Peyer's patch (tissue), 4 donors: ENCODE measurements around the gene C1QTNF7. TPM values are rescaled to one million over a fixed set of nuclear protein-coding genes. Genes with fewer than 3 reads are reported as not detected.
A peak's percentile ranks its signal among the peaks of the same experiment; 100 is the strongest.

ENCODE experiments used
- DNase-seq, 3 donors: peaks; one replicate each; pipeline ENCODE4 v3.0.0-alpha.2; 2017 to 2019
- H3K27ac ChIP-seq, 4 donors: fragments of 200-600 bp; sonication (generic); one replicate each; pipeline ENCODE4 v1.5.1; 2016 to 2019
- H3K27me3 ChIP-seq, 2 donors: fragments of 200-600 bp; sonication (generic); one replicate each; pipeline ENCODE4 v1.5.1; 2019
- H3K36me3 ChIP-seq, 3 donors: fragments of 200-600 bp; sonication (generic); one replicate each; pipeline ENCODE4 v1.5.1; 2016 to 2019
- H3K4me1 ChIP-seq, 4 donors: fragments of 200-600 bp; sonication (generic); one replicate each; pipeline ENCODE4 v1.5.1; 2016 to 2019
- H3K4me3 ChIP-seq, 4 donors: fragments of 200-600 bp; sonication (generic); 1 replicate in 3 of 4; 2 replicates in 1 of 4; pipeline ENCODE4 v1.5.1; 2016 to 2019; ENCODE audit warnings: mild to moderate bottlenecking in 1 of 4
- H3K9me3 ChIP-seq, 4 donors: fragments of 200-600 bp; sonication (generic); one replicate each; pipeline ENCODE4 v1.5.1; 2016 to 2019; ENCODE audit warnings: mild to moderate bottlenecking in 1 of 4
- POLR2A ChIP-seq, 2 donors: fragments of 450-650 bp; IDR thresholded peaks; one replicate each; pipeline ENCODE4 v1.5.1; 2017; ENCODE audit warnings: antibody characterized with exemption in 2 of 2, mild to moderate bottlenecking in 2 of 2, moderate library complexity in 2 of 2
- total RNA-seq, 4 donors: library from RNA; depleted of rRNA; stranded (reverse); fragments of >200 nt; gene quantifications; one replicate each; pipeline ENCODE4 v1.1.0, GENCODE V29; 2016
- TF ChIP-seq, protein P1 (sequence below), 6 experiments: fragments of 450-650 bp in 4 of 6; fragments of 200-600 bp in 2 of 6; sonication (generic) in 1 of 6; IDR thresholded peaks; one replicate each; pipeline ENCODE4 v1.5.1; 2017 to 2019; ENCODE audit warnings: antibody characterized with exemption in 6 of 6, mild to moderate bottlenecking in 3 of 6, moderate library complexity in 1 of 6

The C1QTNF7 gene
- total RNA-seq, 4 donors from 2014 or later: 1.2 to 5.0 (median 2.7) TPM

DNA sequence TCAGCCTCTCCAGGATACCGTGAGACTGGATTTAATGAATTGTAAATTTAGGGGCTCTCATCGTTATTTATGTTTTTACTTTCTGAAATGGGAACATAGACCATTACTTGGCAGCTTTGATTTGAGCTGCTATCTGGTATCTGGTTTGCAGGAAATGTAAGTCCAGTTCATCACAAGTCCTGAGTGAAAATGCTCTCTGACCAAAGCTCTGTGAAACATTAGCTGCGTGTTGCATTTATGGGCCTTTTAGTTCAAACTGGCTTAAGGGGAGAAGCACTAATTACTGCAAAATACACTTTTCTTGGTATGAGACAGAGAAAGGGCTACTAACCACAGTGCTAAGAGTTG is 42.3 kb downstream of the C1QTNF7 start:
- TF ChIP-seq POLR2A (IDR thresholded peaks at IDR 0.05): no peak
- TF ChIP-seq, protein P1, sequence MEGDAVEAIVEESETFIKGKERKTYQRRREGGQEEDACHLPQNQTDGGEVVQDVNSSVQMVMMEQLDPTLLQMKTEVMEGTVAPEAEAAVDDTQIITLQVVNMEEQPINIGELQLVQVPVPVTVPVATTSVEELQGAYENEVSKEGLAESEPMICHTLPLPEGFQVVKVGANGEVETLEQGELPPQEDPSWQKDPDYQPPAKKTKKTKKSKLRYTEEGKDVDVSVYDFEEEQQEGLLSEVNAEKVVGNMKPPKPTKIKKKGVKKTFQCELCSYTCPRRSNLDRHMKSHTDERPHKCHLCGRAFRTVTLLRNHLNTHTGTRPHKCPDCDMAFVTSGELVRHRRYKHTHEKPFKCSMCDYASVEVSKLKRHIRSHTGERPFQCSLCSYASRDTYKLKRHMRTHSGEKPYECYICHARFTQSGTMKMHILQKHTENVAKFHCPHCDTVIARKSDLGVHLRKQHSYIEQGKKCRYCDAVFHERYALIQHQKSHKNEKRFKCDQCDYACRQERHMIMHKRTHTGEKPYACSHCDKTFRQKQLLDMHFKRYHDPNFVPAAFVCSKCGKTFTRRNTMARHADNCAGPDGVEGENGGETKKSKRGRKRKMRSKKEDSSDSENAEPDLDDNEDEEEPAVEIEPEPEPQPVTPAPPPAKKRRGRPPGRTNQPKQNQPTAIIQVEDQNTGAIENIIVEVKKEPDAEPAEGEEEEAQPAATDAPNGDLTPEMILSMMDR (IDR thresholded peaks at IDR 0.05): no peak
- Histone ChIP-seq H3K9me3 (no peaks in the 10 kb centered on the region), H3K4me1 (peaks cover 0 to 9% (median 0%) of the 10 kb centered on the region in 4 donors), H3K36me3 (no peaks in the 10 kb centered on the region), H3K4me3 (peak overlapping the region; percentile 13 to 62 (median 44)), H3K27ac (peak overlapping the region in 1 of 4 donors; percentile 31), H3K27me3 (no peaks in the 10 kb centered on the region)
- DNase-seq: no peak

DNA sequence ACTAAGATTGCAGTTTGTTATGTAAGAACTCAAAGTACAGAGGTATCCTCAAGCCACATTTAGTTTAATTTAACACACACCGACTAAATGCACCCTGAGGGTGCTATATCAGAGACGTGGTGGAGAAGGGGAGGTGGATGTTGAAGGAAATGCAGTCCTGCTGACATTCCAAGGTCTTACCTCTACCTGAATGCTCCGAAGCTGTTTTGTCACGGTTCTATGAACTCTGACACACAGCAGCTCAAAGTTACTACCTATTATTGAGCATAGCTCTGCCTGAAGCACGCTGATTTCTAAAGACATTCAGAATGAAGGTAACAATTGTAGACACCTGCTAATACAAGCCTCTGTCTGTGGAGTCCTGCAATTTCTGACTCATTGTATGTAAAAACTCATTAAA is 48.6 kb downstream of the C1QTNF7 start:
- TF ChIP-seq POLR2A (IDR thresholded peaks at IDR 0.05): no peak
- TF ChIP-seq, protein P1 (IDR thresholded peaks at IDR 0.05): no peak
- no peaks in the 10 kb centered on the region for H3K9me3 ChIP-seq
- no peaks in the 10 kb centered on the region for H3K4me1 ChIP-seq
- H3K27ac ChIP-seq: no peak overlapping the region
- DNase-seq: no peak
- no peaks in the 10 kb centered on the region for H3K27me3 ChIP-seq
- no peak overlapping the region for H3K4me3 ChIP-seq
- H3K36me3 ChIP-seq: no peaks in the 10 kb centered on the region

DNA sequence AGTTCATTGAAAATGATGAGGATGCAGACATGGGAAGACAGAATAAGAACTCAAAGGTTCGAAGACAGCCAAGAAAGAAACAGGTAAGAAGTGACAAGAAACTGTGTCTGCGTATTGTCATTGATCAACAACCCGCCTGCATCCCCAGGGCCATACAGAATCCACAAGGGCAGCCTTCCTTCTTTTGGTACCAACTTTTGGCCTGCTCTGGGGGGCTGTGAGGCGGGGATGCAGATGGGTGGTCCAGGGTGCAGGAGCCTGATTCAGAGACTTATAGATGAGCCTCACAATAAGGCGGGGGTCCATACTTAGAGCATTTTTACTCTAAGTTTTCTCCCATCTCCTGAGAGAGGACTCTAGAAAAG is 50.9 kb downstream of the C1QTNF7 start:
- Histone ChIP-seq H3K27ac (no peak overlapping the region), H3K9me3 (no peaks in the 10 kb centered on the region), H3K4me3 (no peak overlapping the region), H3K4me1 (no peaks in the 10 kb centered on the region), H3K27me3 (no peaks in the 10 kb centered on the region), H3K36me3 (no peaks in the 10 kb centered on the region)
- TF ChIP-seq, protein P1 (IDR thresholded peaks at IDR 0.05): no peak
- no peak for TF ChIP-seq POLR2A (IDR thresholded peaks at IDR 0.05)
- DNase-seq: no peak

DNA sequence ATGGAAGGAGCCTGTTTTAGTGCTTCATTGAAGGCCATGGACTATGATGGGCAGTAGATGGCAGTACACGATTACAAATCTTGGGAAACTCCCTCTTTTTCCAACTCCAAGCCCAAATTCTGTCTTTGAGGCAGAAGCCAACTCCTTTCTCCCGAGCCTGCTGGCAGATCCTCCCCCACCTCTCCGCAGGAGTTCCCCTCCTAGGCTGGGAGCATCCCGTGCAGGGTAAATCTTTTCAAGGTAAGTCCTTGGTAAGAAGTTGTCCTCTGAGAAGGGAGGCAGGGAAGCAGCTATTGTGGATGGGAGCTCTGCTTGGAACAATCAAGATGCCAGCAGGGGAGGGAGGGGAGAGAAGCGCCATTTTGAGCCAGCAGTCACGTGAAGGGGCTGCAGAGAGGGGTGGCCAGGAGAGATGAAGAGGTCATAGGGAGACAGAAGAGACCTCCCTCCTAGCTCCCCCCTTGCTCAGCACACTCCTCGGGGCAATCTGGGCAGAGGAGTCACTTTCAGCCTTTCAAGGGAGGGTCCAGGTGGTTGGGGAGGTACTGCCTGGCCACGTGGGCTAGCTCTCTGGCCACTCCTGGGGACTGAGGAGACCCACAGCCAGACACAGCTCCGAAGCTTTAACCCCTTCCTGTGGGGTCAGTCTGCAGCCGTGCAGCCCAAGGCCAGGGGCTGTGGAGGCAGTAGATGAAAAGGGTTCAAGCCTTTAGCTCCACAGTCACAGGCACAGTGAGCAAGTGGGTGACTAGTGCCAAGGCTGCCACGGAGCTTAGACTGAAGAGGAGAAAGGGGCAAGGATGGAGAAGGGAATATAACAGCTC is 51.5 kb downstream of the C1QTNF7 start:
- Histone ChIP-seq H3K36me3 (no peaks in the 10 kb centered on the region), H3K4me1 (no peaks in the 10 kb centered on the region), H3K4me3 (peak overlapping the region; percentile 6 to 40 (median 27)), H3K9me3 (no peaks in the 10 kb centered on the region), H3K27ac (peak overlapping the region in 3 of 4 donors; percentile 24 to 66 (median 31)), H3K27me3 (no peaks in the 10 kb centered on the region)
- TF ChIP-seq POLR2A (IDR thresholded peaks at IDR 0.05): no peak
- TF ChIP-seq, protein P1 (IDR thresholded peaks at IDR 0.05): peak in 4 of 6 experiments; percentile 48 to 73 (median 66)
- peak in 2 of 3 donors; percentile 50 to 57 for DNase-seq

DNA sequence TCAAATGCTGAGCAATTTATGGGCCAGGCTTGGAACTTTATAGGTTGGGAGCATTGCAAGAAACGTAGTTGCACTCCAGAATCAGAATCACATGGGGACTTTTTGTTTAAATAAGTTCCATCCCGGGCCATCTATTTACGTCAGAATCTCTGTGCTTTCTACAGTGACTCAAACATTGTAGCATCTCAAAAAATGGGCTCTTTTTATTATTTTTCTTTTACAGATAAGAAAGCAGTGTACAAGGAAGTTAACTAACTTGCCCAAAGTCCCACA is 52.0 kb downstream of the C1QTNF7 start:
- DNase-seq: no peak
- peak overlapping the region in 3 of 4 donors; percentile 23 to 40 (median 31) for H3K4me3 ChIP-seq
- peak overlapping the region in 2 of 4 donors; percentile 24 to 66 for H3K27ac ChIP-seq
- H3K27me3 ChIP-seq: no peaks in the 10 kb centered on the region
- TF ChIP-seq, protein P1 (IDR thresholded peaks at IDR 0.05): no peak
- no peak for TF ChIP-seq POLR2A (IDR thresholded peaks at IDR 0.05)
- H3K9me3 ChIP-seq: no peaks in the 10 kb centered on the region
- no peaks in the 10 kb centered on the region for H3K36me3 ChIP-seq
- no peaks in the 10 kb centered on the region for H3K4me1 ChIP-seq
